Measurements from ENCODE around the gene MAP2K2. TPM values are rescaled to one million over a fixed set of nuclear protein-coding genes. Genes with fewer than 3 reads are reported as not detected.

MAP2K2 gene
- total RNA-seq, 1 donor from 2014 or later = 116 TPM

DNA sequence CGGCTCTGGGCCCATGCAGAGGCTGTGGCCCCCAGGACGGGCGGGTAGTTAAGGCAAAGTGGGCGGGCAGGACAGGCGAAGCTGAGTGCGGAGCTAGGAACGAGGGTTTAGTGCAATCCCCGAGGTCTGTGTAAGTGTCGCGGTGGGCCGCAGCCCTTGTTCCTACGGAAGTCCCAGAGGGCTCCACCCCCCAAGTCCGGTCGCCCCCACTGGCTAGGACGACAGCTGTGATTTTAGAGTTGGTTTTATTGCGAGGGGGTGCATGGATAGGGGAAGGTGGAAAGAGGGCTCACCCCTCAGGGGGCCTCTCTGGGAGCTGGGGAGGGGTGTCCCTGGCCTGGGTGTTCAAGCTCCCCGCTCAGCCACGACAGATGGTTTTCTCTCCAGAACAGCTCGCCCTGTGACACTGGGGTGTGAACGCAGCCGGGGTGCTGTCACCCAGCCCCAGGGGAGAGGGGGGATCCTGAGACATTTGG lies 78.9 kb downstream of the MAP2K2 start:
- TF ChIP-seq, protein P1, sequence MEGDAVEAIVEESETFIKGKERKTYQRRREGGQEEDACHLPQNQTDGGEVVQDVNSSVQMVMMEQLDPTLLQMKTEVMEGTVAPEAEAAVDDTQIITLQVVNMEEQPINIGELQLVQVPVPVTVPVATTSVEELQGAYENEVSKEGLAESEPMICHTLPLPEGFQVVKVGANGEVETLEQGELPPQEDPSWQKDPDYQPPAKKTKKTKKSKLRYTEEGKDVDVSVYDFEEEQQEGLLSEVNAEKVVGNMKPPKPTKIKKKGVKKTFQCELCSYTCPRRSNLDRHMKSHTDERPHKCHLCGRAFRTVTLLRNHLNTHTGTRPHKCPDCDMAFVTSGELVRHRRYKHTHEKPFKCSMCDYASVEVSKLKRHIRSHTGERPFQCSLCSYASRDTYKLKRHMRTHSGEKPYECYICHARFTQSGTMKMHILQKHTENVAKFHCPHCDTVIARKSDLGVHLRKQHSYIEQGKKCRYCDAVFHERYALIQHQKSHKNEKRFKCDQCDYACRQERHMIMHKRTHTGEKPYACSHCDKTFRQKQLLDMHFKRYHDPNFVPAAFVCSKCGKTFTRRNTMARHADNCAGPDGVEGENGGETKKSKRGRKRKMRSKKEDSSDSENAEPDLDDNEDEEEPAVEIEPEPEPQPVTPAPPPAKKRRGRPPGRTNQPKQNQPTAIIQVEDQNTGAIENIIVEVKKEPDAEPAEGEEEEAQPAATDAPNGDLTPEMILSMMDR (IDR thresholded peaks at IDR 0.05; ENCODE audit: insufficient read depth, low read length, severe bottlenecking) = no peak
- Histone ChIP-seq H3K4me3 (ENCODE audit: low read depth, low read length) (no peak overlapping the region), H3K27me3 (ENCODE audit: control insufficient read depth, insufficient read depth, low read length) (no peaks in the 10 kb centered on the region), H3K36me3 (ENCODE audit: control insufficient read depth, insufficient read depth, low read length) (peaks cover 21% of the 10 kb centered on the region)
- no peak for DNase-seq (ENCODE audit: low read depth)
- FAIRE-seq = no peak

DNA sequence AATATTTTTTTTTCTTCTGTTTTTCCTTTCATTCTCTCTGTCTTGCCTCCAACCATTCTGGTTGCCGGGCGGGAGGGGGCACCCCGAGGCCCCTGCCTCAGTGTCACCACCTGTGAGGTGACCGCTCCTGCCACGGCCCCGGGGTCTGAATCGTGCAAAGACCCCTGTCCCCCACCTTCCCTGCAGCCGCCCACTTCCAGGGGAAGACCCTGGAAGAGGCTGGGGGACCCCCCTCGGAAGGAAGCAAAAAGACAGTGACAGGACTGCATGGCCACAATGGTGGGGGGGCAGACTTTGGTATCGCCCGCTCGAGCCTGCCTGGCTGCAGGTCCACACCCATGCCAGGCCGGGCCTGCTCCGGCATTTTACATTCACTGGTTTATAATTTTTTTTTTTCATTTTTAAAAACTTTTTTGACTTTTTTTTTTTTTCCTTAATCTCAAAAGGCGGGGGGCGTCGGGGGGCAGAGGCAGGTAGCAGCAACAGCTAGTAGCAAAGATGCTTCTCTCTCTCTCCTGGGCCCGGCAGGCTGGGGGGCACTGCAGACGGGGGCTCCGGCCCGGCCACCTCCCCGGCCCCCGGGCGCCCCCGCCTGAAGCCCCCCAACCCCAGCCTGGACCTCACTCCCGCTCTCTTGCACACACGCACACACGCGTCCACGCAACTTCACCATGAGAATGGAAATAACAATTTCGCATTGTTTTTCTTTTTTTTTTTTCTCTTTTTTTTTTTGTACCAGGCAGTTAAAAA lies 79.8 kb downstream of the MAP2K2 start:
- TF ChIP-seq, protein P1 (IDR thresholded peaks at IDR 0.05; ENCODE audit: insufficient read depth, low read length, severe bottlenecking) = no peak
- DNase-seq (ENCODE audit: low read depth) (no peak), FAIRE-seq (no peak)
- Histone ChIP-seq H3K36me3 (ENCODE audit: control insufficient read depth, insufficient read depth, low read length) (peaks cover 16% of the 10 kb centered on the region), H3K4me3 (ENCODE audit: low read depth, low read length) (no peak overlapping the region), H3K27me3 (ENCODE audit: control insufficient read depth, insufficient read depth, low read length) (no peaks in the 10 kb centered on the region)

DNA sequence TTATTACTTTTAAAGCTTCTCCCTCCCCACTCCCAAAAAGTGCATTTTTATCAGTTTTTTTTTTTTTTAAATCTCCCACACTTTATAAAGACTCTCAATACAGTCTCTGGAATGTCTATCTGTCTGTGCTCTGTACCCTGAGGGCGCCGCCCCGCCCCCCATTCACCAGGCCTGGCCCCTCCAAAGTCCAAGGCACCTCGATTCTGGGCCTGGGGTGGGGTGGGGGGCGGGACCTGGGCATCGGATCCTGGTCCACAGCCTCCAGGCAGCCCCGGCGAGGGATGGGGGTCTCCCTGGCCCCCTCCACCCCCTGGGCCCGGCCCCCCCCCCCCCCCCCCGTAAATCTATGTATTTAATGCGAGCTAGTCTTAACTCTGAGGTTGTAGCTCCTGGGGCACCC lies 80.5 kb downstream of the MAP2K2 start:
- peaks cover 16% of the 10 kb centered on the region for H3K36me3 ChIP-seq (ENCODE audit: control insufficient read depth, insufficient read depth, low read length)
- TF ChIP-seq, protein P1 (IDR thresholded peaks at IDR 0.05; ENCODE audit: insufficient read depth, low read length, severe bottlenecking) = no peak
- H3K27me3 ChIP-seq (ENCODE audit: control insufficient read depth, insufficient read depth, low read length) = no peaks in the 10 kb centered on the region
- FAIRE-seq (no peak), DNase-seq (ENCODE audit: low read depth) (no peak)
- H3K4me3 ChIP-seq (ENCODE audit: low read depth, low read length) = no peak overlapping the region

DNA sequence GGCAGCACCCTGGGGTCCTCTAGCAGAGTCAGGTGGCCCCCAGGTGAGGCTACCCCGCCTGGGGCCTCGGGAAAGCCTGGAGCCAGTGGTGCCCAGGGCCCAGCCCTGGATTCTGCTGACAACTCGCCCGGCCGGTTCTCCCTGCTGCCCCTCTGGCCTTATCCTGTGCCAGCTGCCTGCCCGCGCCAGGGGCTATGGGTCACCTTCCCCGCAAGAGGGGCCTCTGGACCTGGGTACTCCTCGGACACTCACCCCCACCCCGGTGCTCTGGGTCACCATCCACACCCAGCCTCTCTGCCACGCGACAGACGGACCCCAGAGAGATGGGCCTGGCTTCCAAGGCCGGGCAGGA lies 81.2 kb downstream of the MAP2K2 start:
- H3K4me3 ChIP-seq (ENCODE audit: low read depth, low read length) = no peak overlapping the region
- no peak for FAIRE-seq
- no peaks in the 10 kb centered on the region for H3K27me3 ChIP-seq (ENCODE audit: control insufficient read depth, insufficient read depth, low read length)
- TF ChIP-seq, protein P1 (IDR thresholded peaks at IDR 0.05; ENCODE audit: insufficient read depth, low read length, severe bottlenecking) = no peak
- DNase-seq (ENCODE audit: low read depth) = no peak
- peaks cover 11% of the 10 kb centered on the region for H3K36me3 ChIP-seq (ENCODE audit: control insufficient read depth, insufficient read depth, low read length)

DNA sequence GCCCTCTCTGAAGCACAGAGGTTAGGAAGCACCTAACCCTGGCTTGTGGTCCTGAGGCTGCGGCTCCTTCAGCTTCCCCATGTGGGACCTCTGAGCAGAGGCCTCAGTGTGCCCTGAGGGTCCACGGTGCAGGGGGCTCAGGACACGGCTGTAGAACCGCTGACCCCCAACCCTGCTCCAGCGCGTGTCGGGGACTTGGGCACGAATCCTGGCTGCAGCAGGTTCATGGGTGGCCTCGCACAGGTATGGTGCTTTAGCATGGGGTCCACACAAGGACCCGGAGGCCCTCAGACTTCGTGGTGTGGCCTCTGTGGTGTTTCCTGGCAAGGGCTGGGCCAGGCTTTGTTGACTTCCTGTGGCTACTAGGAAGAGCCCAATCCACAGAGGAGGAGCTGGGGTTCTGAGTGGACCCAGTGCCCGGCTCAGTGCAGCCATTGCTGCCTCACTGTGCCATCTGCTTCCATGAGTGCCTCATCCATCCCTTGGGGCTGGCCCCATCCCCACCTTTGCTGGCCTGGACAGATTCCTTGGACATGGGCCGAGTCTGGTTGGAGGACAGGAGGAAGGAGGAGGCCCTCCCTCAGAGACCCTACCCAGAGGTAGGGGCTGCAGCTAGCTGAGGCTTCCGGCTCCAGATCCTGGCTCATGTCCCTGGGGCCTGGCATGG lies 81.7 kb downstream of the MAP2K2 start:
- no peak for DNase-seq (ENCODE audit: low read depth)

More for the DNA sequence above, 81.7 kb downstream of the MAP2K2 start:
- FAIRE-seq = no peak
- no peaks in the 10 kb centered on the region for H3K27me3 ChIP-seq (ENCODE audit: control insufficient read depth, insufficient read depth, low read length)
- peaks cover 11% of the 10 kb centered on the region for H3K36me3 ChIP-seq (ENCODE audit: control insufficient read depth, insufficient read depth, low read length)
- no peak overlapping the region for H3K4me3 ChIP-seq (ENCODE audit: low read depth, low read length)
- TF ChIP-seq, protein P1 (IDR thresholded peaks at IDR 0.05; ENCODE audit: insufficient read depth, low read length, severe bottlenecking) = no peak

Other genes with a start within 250 kb of the MAP2K2 start
- not detected in 2 replicates for gene ATCAY, start 243.4 kb downstream of the MAP2K2 start, total RNA-seq
- gene NMRK2, start 191.1 kb downstream of the MAP2K2 start, total RNA-seq = not detected in 2 replicates
- 105 and 128 TPM in 2 replicates for gene DAPK3, start 153.0 kb downstream of the MAP2K2 start, total RNA-seq
- gene EEF2, start 138.7 kb downstream of the MAP2K2 start, total RNA-seq = 3,055 and 4,680 TPM in 2 replicates
- gene PIAS4, start 116.4 kb downstream of the MAP2K2 start, total RNA-seq = 10.0 and 24.2 TPM in 2 replicates
- gene ZBTB7A, start 57.2 kb downstream of the MAP2K2 start, total RNA-seq = 15.3 and 29.2 TPM in 2 replicates
- not detected in 2 replicates for gene CREB3L3, start 29.5 kb upstream of the MAP2K2 start, total RNA-seq
- gene SIRT6, start 58.4 kb upstream of the MAP2K2 start, total RNA-seq = 11.8 and 14.6 TPM in 2 replicates
- 0.26 TPM in 2 replicates for gene ANKRD24, start 58.6 kb upstream of the MAP2K2 start, total RNA-seq
- not detected in 2 replicates for gene EBI3, start 105.4 kb upstream of the MAP2K2 start, total RNA-seq
- gene YJU2, start 123.0 kb upstream of the MAP2K2 start, total RNA-seq = 19.0 and 24.3 TPM in 2 replicates
- not detected in 2 replicates for gene SHD, start 155.1 kb upstream of the MAP2K2 start, total RNA-seq
- gene TMIGD2, start 178.3 kb upstream of the MAP2K2 start, total RNA-seq = not detected in 2 replicates
- 0.13 and 0.26 TPM in 2 replicates for gene FSD1, start 180.5 kb upstream of the MAP2K2 start, total RNA-seq
- gene STAP2, start 214.7 kb upstream of the MAP2K2 start, total RNA-seq = 83.2 and 132 TPM in 2 replicates
- gene MPND, start 219.4 kb upstream of the MAP2K2 start, total RNA-seq = 3.7 and 6.4 TPM in 2 replicates

Data from bronchial epithelial cell (primary cell).